GM18498 (cell line): ENCODE data around the gene DPF1.

ENCODE experiments used
- ATAC-seq: cut with Tn5 transposase; IDR thresholded peaks from one replicate; pipeline ENCODE4 v1.9.1; 2021; ENCODE audit warnings: mild to moderate bottlenecking, moderate library complexity; ENCODE audit not compliant: unreplicated experiment

Gene DPF1

GRCh38 chr19:38202504-38202903, 21.5 kb downstream of the DPF1 start:
- no peak for ATAC-seq

DNA sequence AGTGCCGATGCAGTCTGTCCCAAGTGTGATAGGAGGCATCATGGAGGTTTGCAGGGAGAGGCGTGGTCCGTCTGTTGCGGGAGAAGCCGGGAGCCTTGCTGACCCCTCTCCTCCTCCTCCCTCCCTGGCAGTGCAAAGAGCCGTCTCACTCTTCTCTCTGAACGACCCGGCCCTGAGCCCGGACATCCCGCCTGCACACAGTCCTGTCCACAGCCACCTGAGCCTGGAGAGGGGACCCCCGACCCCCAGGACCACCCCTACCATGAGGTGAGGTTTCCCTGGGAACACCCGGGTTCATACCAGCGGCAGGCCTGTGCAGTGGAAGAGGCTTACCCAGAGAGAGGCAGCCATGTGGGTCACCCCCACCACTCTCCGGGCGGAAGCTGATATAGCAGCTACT, 22.3 kb downstream of the DPF1 start:
- ATAC-seq = no peak

- no peak for ATAC-seq
Measured at GRCh38 chr19:38199340-38199739, 24.7 kb downstream of the DPF1 start.

DNA sequence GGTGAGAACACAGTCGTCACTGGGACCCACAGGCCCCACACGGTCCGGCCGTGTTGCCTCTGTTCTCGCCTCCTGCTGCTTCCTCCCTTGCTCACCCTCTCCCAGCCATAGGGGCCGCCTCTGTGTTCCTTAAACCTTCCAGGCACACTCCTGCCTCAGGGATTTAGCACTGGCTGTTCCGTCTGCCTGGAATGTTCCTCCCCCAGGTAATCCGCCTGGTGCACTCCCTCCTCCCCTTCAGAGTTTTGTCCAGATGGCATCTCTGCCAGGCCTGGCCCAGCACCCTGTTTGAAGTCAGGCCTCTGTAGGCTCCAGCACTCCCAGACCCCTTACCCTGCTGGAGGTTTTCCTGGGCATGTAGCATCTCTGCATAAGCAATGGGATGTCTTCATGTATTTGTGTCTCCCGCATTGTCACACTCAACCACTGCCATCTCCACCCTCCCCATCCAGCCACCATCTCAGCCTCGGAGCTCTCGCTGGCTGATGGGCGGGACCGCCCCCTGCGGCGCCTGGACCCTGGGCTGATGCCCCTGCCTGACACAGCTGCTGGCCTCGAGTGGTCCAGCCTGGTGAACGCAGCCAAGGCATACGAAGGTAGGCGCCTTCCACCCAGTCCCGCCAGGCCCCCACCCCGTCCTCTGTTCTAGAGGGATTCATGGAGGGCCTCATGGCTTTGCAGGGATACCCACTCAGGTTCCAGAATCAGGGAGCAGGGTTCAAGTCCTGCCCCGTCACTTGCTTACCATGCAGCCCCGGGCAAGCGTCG, 25.9 kb downstream of the DPF1 start:
- ATAC-seq = no peak

- no peak for ATAC-seq
Measured at GRCh38 chr19:38196948-38197656, 26.9 kb downstream of the DPF1 start.

DNA sequence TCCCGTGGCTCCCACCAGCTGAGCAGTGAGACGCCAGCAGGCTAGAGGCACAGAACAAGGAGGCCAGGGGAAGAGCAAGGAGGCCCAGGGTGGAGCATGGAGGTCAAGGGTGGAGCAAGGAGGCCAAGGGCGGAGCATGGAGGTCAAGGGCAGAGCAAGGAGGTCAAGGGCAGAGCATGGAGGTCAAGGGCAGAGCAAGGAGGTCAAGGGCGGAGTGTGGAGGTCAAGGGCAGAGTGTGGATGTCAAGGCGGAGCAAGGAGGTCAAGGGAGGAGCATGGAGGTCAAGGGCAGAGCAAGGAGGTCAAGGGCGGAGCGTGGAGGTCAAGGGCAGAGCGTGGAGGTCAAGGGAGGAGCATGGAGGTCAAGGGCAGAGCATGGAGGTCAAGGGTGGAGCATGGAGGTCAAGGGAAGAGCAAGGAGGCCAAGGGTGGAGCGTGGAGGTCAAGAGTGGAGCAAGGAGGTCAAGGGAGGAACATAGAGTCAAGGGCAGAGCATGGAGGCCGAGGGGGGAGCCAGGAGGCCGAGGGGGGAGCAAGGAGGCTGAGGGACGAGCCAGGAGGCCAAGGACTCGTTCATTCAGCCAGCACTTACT, 27.7 kb downstream of the DPF1 start:
- no peak for ATAC-seq

DNA sequence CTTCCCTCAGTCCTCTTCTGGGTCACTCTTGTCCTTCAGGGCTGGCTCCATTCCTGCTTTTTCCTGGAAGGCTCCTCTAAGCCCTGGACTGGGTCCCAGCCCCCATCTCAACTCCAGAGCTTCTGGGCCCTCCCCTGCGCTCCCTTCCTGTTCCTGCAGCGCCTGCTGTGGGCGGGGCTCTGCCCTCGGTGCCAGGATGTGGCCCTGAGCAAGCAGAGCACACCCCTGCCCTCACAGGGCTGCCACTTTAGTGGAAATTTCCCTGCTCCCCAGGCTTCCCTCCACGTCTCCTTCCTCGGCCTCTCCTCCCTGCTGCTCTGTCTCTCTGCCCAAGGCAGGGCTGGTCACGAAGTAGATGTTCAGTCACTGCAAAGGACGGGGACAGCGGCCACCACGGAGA, 28.8 kb downstream of the DPF1 start:
- no peak for ATAC-seq

- no peak for ATAC-seq
Measured at GRCh38 chr19:38194061-38194701, 29.8 kb downstream of the DPF1 start.

- no peak for ATAC-seq
Measured at GRCh38 chr19:38193445-38193844, 30.6 kb downstream of the DPF1 start.

DNA sequence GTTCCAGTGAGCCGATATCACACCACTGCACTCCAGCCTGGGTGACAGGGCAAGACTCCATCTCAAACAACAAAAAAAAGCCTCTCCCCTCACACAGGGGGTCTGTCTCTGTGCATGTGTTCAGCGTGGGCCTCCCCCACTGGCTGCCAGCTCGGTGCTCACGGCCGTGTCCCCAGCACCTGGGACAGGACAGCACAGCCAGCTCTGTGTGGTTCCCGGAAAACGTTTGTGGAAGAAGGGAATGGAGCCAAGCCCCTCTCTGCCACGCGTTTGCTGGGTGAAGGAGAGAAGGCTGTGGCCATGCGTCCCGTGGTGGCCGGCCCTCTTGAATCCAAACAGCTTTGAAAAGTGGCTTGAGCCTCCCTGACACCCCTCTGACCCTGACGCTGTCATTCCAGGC, 32.3 kb downstream of the DPF1 start:
- ATAC-seq = no peak

DNA sequence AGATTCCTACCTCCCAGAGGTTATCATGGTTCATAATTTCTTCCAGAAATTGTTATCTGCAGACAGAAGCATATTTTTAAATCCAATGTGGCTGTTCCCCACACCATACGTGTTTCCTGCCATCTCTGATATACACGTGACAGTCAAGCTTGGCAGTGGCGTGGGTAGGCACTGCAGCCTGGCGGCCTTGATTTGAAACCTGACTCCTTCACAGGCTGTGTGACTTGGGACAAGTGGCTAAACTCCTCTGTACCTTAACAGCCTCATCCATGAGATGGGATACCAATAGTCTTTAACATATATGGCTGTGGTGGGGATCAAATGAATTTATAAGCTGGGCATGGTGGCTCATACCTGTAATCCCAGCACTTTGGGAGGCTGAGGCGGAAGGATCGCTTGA, 33.2 kb downstream of the DPF1 start:
- no peak for ATAC-seq

DNA sequence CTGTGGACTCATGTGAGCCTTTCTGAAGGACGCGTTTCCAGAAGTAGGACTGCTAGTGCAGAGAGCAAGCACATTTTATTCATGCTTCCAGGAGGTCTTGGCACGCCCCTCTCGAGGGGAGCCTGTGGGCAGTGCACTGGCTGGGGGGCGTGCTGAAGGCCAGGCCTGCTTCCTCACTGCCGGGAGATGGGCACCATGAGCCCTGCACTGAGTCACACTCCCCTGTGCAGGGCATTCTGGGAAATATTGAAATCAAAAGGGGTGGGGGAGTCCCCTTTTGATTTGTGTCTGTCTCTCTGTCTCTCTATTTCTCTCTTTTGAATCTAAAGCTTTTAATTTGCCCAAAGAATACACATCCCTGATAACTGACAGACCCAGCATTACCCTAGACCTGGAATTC, 34.0 kb downstream of the DPF1 start:
- no peak for ATAC-seq

GRCh38 chr19:38185562-38185961, 38.5 kb downstream of the DPF1 start:
- ATAC-seq = no peak

GRCh38 chr19:38184815-38185214, 39.2 kb downstream of the DPF1 start:
- no peak for ATAC-seq

GRCh38 chr19:38183251-38183897, 40.6 kb downstream of the DPF1 start:
- ATAC-seq = no peak

DNA sequence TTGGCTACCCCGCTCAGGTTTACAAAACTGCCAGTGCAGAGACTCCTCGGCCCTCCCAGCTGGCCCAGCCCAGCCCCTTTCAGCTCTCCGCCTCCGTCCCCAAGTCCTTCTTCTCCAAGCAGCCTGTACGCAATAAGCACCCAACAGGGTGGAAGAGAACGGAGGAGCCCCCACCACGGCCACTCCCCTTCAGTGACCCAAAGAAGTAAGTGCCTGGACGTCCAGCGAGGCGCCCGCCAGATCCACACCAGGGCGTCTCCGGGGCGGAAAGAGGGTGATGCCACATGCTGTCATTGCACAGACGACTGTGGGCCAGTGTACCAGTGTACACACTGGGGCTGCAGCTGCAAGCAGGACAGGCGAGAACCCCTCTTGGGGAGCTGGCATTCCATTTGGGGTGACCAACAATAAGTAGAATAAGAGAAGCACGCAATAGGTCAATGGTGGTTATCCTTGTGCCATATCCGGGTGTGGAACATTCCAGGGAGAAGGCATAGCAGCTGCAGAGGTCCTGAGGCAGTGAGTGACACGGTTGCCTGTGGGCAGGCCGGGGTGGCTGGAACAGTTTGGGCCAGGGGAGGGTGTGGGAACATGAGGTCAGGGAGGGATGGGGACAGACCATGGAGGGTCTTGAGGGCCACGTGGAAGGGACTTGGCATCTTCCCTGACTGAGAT, 41.3 kb downstream of the DPF1 start:
- no peak for ATAC-seq

GRCh38 chr19:38180071-38180470, 44.0 kb downstream of the DPF1 start:
- no peak for ATAC-seq

GRCh38 chr19:38175422-38175821, 48.6 kb downstream of the DPF1 start:
- no peak for ATAC-seq

- no peak for ATAC-seq
Measured at GRCh38 chr19:38173291-38174041, 50.6 kb downstream of the DPF1 start.

GRCh38 chr19:38172001-38172400, 52.0 kb downstream of the DPF1 start:
- ATAC-seq = no peak
